Kasumi-1 (cell line): ENCODE results near the gene ZC3H10.
"Not testable (repeated sequence)": the region's sequence is repeated elsewhere in the genome, so short reads cannot be mapped to it uniquely, and the experiment has no call there.

Experiments
- DNase-seq, 2 experiments: peaks; one replicate each; lab custom pipeline; 2025; lab: John Stamatoyannopoulos, UW

Gene ZC3H10

DNA sequence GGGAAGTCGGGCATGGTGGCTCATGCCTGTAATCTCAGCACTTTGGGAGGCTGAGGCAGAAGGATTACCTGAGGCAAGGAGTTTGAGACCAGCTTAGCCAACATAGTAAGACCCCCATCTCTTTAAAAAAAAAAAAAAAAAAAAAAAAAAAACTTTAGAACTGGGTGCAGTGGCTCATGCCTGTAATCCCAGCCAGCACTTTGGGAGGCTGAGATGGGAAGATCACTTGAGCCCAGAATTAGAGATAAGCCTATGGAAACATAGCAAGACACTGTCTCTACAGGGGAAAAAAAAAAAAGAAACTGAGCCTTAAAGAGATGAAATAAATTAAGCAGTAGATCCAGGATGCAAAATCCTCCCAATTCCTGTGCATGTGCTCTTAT is 15.4 kb upstream of the ZC3H10 start:
- DNase-seq, result no peak

DNA sequence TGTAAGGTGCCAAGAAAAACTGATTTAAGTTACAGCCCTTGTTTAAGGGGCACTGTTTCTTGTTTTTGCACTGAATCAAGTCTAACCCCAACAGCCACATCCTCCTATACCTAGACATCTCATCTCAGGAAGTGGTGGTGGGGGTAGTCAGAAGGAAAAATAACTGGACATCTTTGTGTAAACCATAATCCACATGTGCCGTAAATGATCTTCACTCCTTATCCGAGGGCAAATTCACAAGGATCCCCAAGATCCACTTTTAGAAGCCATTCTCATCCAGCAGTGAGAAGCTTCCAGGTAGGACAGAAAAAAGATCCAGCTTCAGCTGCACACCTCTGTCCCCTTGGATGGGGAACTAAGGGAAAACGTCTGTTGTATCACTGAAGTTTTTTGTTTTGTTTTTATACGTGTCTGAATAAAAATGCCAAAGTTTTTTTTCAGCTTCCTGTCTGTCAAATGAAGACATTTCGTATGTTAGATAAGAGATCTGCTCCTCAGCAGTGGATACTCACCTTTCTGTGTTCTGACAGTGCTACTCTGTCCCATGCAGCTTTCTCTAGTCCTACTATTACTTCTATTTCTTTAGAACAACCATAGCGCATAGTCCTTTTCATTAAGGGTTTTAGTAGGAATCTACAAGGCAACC is 14.9 kb upstream of the ZC3H10 start:
- DNase-seq, result no peak

- no peak for DNase-seq
Observed at GRCh38 chr12:56103823-56104108, 14.3 kb upstream of the ZC3H10 start.

GRCh38 chr12:56104109-56104814 is 13.8 kb upstream of the ZC3H10 start, which contains the start of gene PA2G4:
PA2G4 (plus strand) TSS chr12:56104559; CDS start chr12:56104738, 179 bp downstream.
- DNase-seq, result peak; percentile 98 to 100

DNA sequence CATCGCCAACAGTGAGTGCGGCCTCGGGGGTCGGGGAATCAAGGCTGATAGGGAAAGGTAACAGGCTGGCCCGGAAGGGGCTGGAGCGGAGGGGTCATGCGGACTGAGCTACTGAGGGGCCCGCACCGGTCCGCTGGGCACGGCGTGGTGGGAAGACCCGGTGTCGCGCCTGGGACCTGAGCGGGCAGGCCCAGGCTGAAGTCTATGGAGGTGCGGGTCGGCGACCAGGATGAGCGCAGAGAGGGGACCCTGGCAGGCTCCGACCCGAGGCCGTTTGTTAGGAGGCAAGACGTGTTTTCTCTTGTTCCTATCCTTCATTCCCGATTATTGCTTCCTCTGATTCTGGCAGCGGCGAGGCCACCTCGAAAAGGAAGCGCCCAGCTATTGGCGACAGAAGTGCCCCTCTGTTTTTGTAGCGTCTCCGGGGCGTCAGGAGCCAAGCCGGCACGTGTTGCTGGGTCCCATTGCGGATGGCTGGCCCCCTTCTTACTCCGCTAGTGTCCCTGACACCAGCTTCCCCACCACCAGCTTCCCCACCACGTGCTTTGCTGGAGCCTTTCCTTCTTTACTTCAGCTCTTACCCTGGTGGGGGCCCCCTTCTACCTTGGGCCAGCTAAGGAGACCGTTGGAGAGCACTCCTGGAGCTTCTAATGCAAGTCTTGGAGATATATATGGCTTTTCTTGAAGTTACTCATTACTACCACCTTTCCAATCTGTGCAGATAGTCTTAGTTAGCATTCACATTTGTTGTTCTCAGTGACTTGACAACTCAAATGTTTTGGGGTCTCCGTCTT is 13.1 kb upstream of the ZC3H10 start:
- peak; percentile 22 to 52 for DNase-seq

GRCh38 chr12:56105609-56105902 is 12.5 kb upstream of the ZC3H10 start:
- no peak for DNase-seq

DNA sequence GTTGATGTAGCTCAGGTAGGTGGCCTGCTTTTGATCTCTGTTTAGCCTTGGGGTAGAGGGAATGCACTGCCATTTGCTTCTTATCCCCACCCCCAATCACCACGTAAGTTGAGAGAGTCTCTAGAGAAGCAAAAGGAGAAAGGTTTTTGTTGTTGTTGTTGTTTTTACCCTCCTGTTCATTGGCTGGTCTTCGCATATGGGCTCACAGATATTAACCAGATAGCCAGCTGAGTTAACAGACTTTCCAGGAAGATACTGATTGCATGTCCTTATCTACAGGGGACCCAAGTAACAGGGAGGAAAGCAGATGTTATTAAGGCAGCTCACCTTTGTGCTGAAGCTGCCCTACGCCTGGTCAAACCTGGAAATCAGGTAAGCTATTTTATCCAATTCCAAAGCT is 10.8 kb upstream of the ZC3H10 start:
- no peak for DNase-seq

DNA sequence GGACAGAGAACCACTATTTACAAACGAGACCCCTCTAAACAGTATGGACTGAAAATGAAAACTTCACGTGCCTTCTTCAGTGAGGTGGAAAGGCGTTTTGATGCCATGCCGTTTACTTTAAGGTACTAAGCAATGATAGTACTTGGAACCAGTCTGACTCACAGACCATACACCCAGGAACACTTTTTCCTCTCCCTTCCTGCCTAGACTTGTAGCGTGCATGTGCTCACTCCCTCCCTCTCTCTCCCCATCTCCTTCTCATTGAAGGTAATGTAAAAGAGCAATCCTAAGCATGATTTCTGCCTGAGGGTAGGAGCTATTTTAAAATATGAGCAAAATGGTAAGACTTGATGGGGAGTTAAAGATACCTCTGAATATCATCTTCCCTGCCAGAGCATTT is 7.5 kb upstream of the ZC3H10 start:
- no peak for DNase-seq

- no peak for DNase-seq
Observed at GRCh38 chr12:56114084-56114483, 4.0 kb upstream of the ZC3H10 start.

DNA sequence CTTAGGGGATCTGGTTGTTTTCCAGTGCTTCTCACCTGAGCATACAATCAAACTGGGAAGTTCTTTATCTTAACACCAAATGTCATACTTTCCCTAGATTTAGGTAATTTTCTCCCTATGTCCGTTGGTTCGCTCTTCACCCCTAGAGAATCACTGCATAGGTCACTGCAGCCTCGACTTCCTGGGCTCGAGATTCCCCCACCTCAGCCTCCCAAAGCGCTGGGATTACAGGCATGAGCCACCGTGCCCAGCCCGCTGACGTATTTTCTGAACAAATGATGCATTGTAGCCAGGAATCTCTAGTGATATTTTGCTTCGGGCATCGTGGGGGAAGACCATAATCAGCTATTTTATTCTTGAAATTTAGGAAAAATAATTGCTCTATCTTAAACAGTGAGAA is 2.7 kb upstream of the ZC3H10 start:
- no peak for DNase-seq

GRCh38 chr12:56116267-56117081 is 1.6 kb upstream of the ZC3H10 start, which contains the start of gene RPL41:
RPL41 (plus strand) TSS chr12:56116633.
- peak; percentile 94 to 96 for DNase-seq

GRCh38 chr12:56117082-56117706 is 872 bp upstream of the ZC3H10 start:
- not testable (repeated sequence) for DNase-seq

- no peak for DNase-seq
Observed at GRCh38 chr12:56118688-56119357, 757 bp downstream of the ZC3H10 start.

DNA sequence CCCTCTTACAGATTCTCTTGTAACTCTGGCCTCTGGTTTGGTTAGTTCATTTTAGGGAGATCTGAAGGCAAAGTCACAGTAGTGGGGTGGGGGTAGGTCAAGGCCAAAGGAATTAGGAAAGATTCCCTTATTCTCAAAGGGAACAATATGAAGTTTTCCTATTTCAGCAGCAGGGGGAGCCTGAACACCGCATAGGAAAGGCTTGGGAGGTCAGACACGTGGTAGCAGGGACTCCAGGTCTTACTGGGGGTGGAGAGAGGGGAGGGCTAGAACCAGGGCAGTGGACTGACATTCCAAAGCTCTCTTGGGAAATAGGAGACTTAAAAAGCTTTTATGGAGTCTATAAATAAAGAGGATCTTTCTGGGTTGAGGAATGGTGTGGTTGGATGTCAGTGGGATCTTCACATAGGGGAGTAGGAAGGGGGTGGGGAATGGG is 1.3 kb downstream of the ZC3H10 start:
- peak; percentile 91 to 94 for DNase-seq

DNA sequence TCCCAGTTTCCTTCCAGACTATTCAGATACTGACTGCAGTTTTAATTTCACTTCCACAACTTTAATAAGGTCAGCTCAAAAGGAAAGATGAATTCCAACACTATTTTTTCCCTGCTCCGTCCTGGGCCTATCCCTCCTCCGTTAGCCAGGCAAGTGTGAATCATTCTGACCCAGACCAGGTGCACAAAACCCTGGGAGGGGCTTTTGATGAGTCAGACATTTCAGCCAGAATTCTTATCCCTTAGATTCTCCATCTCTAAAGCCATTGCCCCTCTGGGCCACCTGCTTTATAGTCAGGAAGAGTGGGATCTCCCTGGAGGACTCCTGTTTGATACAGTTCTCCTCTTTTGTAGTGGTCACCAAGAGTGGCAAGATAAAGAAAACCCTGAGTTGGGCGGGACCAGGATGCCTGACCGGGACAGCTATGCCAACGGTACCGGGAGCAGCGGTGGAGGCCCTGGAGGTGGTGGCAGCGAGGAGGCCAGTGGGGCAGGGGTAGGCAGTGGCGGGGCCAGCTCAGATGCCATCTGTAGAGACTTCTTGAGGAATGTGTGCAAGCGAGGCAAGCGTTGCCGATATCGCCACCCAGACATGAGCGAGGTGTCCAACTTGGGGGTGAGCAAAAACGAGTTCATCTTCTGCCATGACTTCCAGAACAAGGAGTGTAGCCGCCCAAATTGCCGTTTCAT is 2.2 kb downstream of the ZC3H10 start:
- no peak for DNase-seq

- DNase-seq, result no peak
Observed at GRCh38 chr12:56121204-56121870, 3.3 kb downstream of the ZC3H10 start.

GRCh38 chr12:56122637-56123036 is 4.6 kb downstream of the ZC3H10 start:
- DNase-seq, result no peak

- no peak for DNase-seq
Observed at GRCh38 chr12:56124133-56124532, 6.1 kb downstream of the ZC3H10 start.

GRCh38 chr12:56126732-56127239 is 8.7 kb downstream of the ZC3H10 start:
- peak; percentile 39 to 45 for DNase-seq

- DNase-seq, result no peak
Observed at GRCh38 chr12:56127485-56127887, 9.4 kb downstream of the ZC3H10 start.
